Endothelial cell of umbilical vein (primary cell): Measurements from ENCODE around the gene VPS8. TPM values are rescaled to one million over a fixed set of nuclear protein-coding genes. Genes with fewer than 3 reads are reported as not detected.

Experiments
- BruUV-seq: library from RNA; stranded (reverse); fragments of 400-500 nt; replicated peaks from 2 replicates; lab custom pipeline; 2021; lab: Mats Ljungman, UMichigan
- CTCF ChIA-PET: fragments of 300-600, 350-600 bp; sonication (Branson Sonifier 250); formaldehyde crosslinking; loops from one replicate; lab custom pipeline; 2021; ENCODE audit warnings: antibody characterized with exemption, inconsistent platforms; lab: Charles Lee
- POLR2A ChIA-PET: fragments of 300-600, 350-600 bp; sonication (Branson Sonifier 250); formaldehyde crosslinking; loops from one replicate; lab custom pipeline; 2021; ENCODE audit warnings: antibody characterized with exemption, inconsistent platforms; lab: Charles Lee
- DNase-seq: peaks from one replicate; pipeline ENCODE4 v3.0.0-alpha.2; 2011; ENCODE audit warnings: low read depth, low spot score
- FAIRE-seq: peaks from 2 replicates; lab custom pipeline; 2011; peaks lifted over from hg19 to GRCh38; lab: Jason Lieb, UNC
- H2AFZ ChIP-seq: 2 replicates; pipeline ENCODE4 v1.6.0; 2012; ENCODE audit warnings: low read depth, low read length, control low read depth, inconsistent platforms
- H3K27ac ChIP-seq: 2 replicates; pipeline ENCODE4 v1.5.1; 2011; ENCODE audit warnings: low read depth, mild to moderate bottlenecking, control low read depth, low read length, moderate library complexity; ENCODE audit not compliant: insufficient read depth
- H3K27me3 ChIP-seq, 2 experiments: 2 replicates each; pipeline versions ENCODE4 v1.6.0 to v1.6.1; 2011; ENCODE audit warnings: low read length in 2 of 2, mixed read lengths in 1 of 2; ENCODE audit not compliant: control insufficient read depth in 2 of 2, insufficient read depth in 2 of 2
- H3K36me3 ChIP-seq, 2 experiments: 2 replicates in 1 of 2; 3 replicates in 1 of 2; pipeline ENCODE4 v1.5.1; 2011; ENCODE audit warnings: low read length in 2 of 2, mild to moderate bottlenecking in 1 of 2, moderate library complexity in 1 of 2; ENCODE audit not compliant: control insufficient read depth in 2 of 2, insufficient read depth in 2 of 2; ENCODE audit errors: extremely low read depth in 1 of 2
- H3K4me1 ChIP-seq: 3 replicates; pipeline ENCODE4 v1.5.1; 2011; ENCODE audit warnings: mild to moderate bottlenecking, low read length; ENCODE audit not compliant: control insufficient read depth, insufficient read depth; ENCODE audit errors: extremely low read depth
- H3K4me2 ChIP-seq: 2 replicates; pipeline ENCODE4 v1.6.1; 2011; ENCODE audit warnings: low read length, control low read depth, mixed read lengths; ENCODE audit not compliant: insufficient read depth
- H3K4me3 ChIP-seq, 3 experiments: fragments of 200-600 bp in 1 of 3; sonication (generic), shearing (Covaris generic) in 1 of 3; replicated peaks in 1 of 3; 2 replicates each; pipeline ENCODE4 v1.5.1; 2011 to 2016; ENCODE audit warnings: control low read depth in 3 of 3, low read length in 3 of 3, mild to moderate bottlenecking in 2 of 3, inconsistent platforms in 1 of 3, low read depth in 1 of 3, moderate library complexity in 1 of 3; ENCODE audit not compliant: insufficient read depth in 1 of 3
- H3K79me2 ChIP-seq: 2 replicates; pipeline ENCODE4 v1.6.0; 2012; ENCODE audit warnings: low read length, inconsistent platforms; ENCODE audit not compliant: control insufficient read depth, insufficient read depth
- H3K9ac ChIP-seq: replicated peaks from 2 replicates; pipeline ENCODE3; 2011; ENCODE audit warnings: low read length, control low read depth; ENCODE audit not compliant: insufficient read depth; ENCODE audit errors: extremely low read depth
- H3K9me1 ChIP-seq: replicated peaks from 3 replicates; pipeline ENCODE4 v1.6.0; 2011; ENCODE audit warnings: mild to moderate bottlenecking, low read length; ENCODE audit not compliant: control insufficient read depth, insufficient read depth; ENCODE audit errors: extremely low read depth
- H3K9me3 ChIP-seq: replicated peaks from 2 replicates; pipeline ENCODE4 v1.5.1; 2012; ENCODE audit warnings: low read length, inconsistent platforms; ENCODE audit not compliant: control insufficient read depth, insufficient read depth
- H4K20me1 ChIP-seq: replicated peaks from 2 replicates; pipeline ENCODE3; 2011; ENCODE audit warnings: mild to moderate bottlenecking, low read length; ENCODE audit not compliant: control insufficient read depth, insufficient read depth; ENCODE audit errors: extremely low read depth
- GATA2 ChIP-seq: IDR thresholded peaks from 2 replicates; pipeline ENCODE4 v1.7.0; 2011; ENCODE audit warnings: low read depth, mild to moderate bottlenecking, moderate library complexity, mixed read lengths, low read length; ENCODE audit not compliant: insufficient read length, insufficient read depth
- JUN ChIP-seq: IDR thresholded peaks from 2 replicates; pipeline ENCODE4 v1.6.1; 2011; ENCODE audit warnings: borderline replicate concordance, low read depth; ENCODE audit not compliant: insufficient read length, insufficient read depth
- MYC ChIP-seq: IDR thresholded peaks from one replicate; pipeline ENCODE4 v1.6.1; 2011; ENCODE audit warnings: mild to moderate bottlenecking, low read depth, low read length
- POLR2A ChIP-seq: IDR thresholded peaks from 2 replicates; pipeline ENCODE4 v1.6.1; 2012; ENCODE audit warnings: low read depth, mild to moderate bottlenecking, control low read depth, low read length
- dilution Hi-C: fragments of 300-500 bp; cut with MboI; formaldehyde crosslinking; loops from one replicate; pipeline ENCODE4 v1.15.0; 2019; ENCODE audit warnings: low sequenced_read_pairs; ENCODE audit not compliant: extremely low pct_ligation_motif_present
- intact Hi-C: fragments of 100-400 bp; cut with micrococcal nuclease; formaldehyde crosslinking; loops from one replicate; pipeline ENCODE4 v1.10.0; 2022
- polyA plus RNA-seq, 4 experiments: library from polyadenylated mRNA; depleted of rRNA in 3 of 4; stranded (reverse) in 3 of 4; unstranded in 1 of 4; fragments of >200 nt; gene quantifications; 2 replicates each; pipeline versions ENCODE4 v1.2.1 to v1.2.3, GENCODE V29; 2011 to 2012; ENCODE audit warnings: missing spikeins in 1 of 4
- total RNA-seq: library from RNA; stranded (reverse); gene quantifications from 2 replicates; pipeline ENCODE4 v1.2.3, GENCODE V29; 2021
- TF ChIP-seq, protein P1 (sequence below): IDR thresholded peaks from 2 replicates; pipeline ENCODE4 v1.6.1; 2011; ENCODE audit not compliant: insufficient read depth, insufficient read length

VPS8 gene
- total and polyA plus RNA-seq, 2 donors (not counting 3 experiments of a cell fraction or from before 2014, with no cell fraction given), result 13.7 to 51.6 TPM

DNA sequence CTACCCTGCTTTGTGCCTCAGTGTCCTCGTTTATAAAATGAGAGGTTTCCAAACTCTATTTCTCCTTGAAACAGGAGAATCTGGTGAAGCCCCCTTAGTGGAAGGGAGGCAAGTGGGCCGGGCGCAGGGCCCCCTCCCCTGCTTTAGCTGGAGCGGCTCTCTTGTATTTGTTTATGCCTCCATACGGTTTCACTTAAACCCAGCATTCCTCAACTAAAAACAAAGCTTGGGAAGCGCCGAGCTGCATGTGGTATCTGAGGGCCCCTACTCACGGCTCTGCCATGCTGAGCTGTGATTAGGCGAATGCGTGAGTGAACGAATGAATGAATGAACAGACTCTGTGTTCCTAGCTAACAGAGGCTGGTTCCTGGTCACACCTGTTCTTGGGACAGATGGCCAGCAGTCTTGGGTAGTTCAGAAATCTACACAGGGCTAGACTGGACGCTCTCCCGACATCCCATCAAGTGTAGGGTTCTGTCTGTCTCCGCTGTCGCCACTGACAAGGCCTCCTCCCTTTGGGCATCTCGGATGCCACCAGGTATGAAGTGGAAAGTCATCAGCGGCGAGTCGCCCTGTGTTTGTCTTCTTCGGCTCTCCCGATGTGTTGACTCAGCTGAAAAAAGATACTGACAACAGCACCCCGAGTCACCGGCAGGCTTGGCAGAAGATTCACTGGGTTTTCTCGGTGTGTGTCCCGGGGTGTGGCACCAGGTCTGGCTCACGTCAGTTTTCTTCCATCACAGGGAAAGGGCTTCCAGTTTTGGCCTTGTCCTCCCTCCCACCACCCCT is 42.4 kb upstream of the VPS8 start:
- no peak overlapping the region for H3K27ac ChIP-seq
- ChIA-PET CTCF (interaction anchor here (1.6 kb wide), 1 partner anchor 208 kb away, joined by 8 read pairs; the partner anchor contains the start of gene EPHB3), POLR2A (no interaction called here)
- intact Hi-C loops, result loop anchor here (10.0 kb wide), 1 partner anchor 395 kb away; the partner anchor contains the start of gene THPO
- no peaks in the 10 kb centered on the region for H3K27me3 ChIP-seq
- BruUV-seq, result no TSS peak
- H3K9ac ChIP-seq, result no peak overlapping the region
- no peaks in the 10 kb centered on the region for H3K9me1 ChIP-seq
- no peak overlapping the region for H2AFZ ChIP-seq
- no peaks in the 10 kb centered on the region for H3K4me1 ChIP-seq
- FAIRE-seq (no peak), DNase-seq (no peak)
- TF ChIP-seq POLR2A (no peak), GATA2 (no peak), JUN (no peak), MYC (no peak)
- TF ChIP-seq, protein P1, sequence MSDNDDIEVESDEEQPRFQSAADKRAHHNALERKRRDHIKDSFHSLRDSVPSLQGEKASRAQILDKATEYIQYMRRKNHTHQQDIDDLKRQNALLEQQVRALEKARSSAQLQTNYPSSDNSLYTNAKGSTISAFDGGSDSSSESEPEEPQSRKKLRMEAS, result no peak
- H3K9me3 ChIP-seq, result no peaks in the 10 kb centered on the region
- dilution Hi-C loops, result no loop called here
- H3K4me3 ChIP-seq, result no peak overlapping the region
- no peaks in the 10 kb centered on the region for H3K79me2 ChIP-seq
- H3K36me3 ChIP-seq, result no peaks in the 10 kb centered on the region
- no peaks in the 10 kb centered on the region for H4K20me1 ChIP-seq
- H3K4me2 ChIP-seq, result no peak overlapping the region

DNA sequence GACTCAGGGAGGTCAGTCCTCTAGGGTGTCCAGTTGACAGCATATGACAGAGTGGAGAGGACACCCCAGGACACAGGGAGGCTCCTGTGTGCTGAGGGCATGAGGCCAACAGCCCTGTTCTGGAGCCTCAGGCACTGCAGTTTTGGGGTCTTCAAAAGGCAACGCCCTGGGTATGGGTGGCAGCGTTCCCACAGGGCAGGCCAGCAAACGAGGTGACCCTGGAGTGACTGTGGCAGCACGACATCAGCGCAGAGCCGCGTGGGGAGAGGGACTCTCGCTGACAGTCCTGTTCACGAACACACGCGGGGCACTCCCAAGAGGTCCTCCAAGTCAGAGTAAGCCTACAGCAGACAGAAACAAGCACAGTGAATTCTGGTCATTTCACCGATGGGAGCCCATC is 41.4 kb upstream of the VPS8 start:
- H3K9me1 ChIP-seq, result no peaks in the 10 kb centered on the region
- H3K4me2 ChIP-seq, result no peak overlapping the region
- peaks cover 0 to 3% of the 10 kb centered on the region in 2 experiments for H3K27me3 ChIP-seq
- intact Hi-C loops, result loop anchor here (10.0 kb wide), 1 partner anchor 396 kb away; the partner anchor contains the start of gene THPO
- no peak for DNase-seq
- CTCF ChIA-PET, result no interaction called here
- dilution Hi-C loops, result no loop called here
- no peak overlapping the region for H3K27ac ChIP-seq
- POLR2A ChIA-PET, result no interaction called here
- no TSS peak for BruUV-seq
- no peaks in the 10 kb centered on the region for H3K36me3 ChIP-seq
- no peaks in the 10 kb centered on the region for H3K9me3 ChIP-seq
- TF ChIP-seq JUN (no peak), POLR2A (no peak)
- TF ChIP-seq, protein P1, result no peak
- no peak overlapping the region for H2AFZ ChIP-seq
- no peaks in the 10 kb centered on the region for H3K79me2 ChIP-seq
- H3K4me1 ChIP-seq, result no peaks in the 10 kb centered on the region
- FAIRE-seq, result no peak
- H3K4me3 ChIP-seq, result no peak overlapping the region
- no peaks in the 10 kb centered on the region for H4K20me1 ChIP-seq
- H3K9ac ChIP-seq, result no peak overlapping the region
